ENCODE data around the gene CXCL12.

DNA sequence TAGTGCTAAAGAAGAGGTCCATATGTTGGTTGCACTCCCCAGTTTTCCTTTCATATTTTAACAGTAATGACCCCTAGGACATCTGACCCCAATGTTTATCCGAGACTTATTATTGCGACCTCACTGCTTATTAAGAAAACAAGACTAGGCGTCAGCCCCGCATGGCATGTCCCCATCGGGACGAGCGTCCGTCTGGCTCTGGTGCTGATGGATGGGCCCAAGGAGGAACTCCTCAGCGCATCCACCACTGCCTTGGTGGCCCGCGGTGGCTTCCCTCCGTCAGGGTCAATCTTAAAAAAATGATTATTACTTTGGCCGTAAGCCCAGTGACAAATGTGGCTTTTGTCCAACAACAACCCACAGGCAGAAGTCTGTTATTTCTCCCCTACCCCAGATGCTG is 40.1 kb upstream of the CXCL12 start:
- TF ChIP-seq, protein P1, sequence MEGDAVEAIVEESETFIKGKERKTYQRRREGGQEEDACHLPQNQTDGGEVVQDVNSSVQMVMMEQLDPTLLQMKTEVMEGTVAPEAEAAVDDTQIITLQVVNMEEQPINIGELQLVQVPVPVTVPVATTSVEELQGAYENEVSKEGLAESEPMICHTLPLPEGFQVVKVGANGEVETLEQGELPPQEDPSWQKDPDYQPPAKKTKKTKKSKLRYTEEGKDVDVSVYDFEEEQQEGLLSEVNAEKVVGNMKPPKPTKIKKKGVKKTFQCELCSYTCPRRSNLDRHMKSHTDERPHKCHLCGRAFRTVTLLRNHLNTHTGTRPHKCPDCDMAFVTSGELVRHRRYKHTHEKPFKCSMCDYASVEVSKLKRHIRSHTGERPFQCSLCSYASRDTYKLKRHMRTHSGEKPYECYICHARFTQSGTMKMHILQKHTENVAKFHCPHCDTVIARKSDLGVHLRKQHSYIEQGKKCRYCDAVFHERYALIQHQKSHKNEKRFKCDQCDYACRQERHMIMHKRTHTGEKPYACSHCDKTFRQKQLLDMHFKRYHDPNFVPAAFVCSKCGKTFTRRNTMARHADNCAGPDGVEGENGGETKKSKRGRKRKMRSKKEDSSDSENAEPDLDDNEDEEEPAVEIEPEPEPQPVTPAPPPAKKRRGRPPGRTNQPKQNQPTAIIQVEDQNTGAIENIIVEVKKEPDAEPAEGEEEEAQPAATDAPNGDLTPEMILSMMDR (IDR thresholded peaks at IDR 0.05) = no peak
- TF ChIP-seq POLR2A (IDR thresholded peaks at IDR 0.05) = no peak

All from esophagus squamous epithelium (tissue), 4 donors.